Adrenal gland (tissue), 5 donors: ENCODE measurements around the gene ACSS3.

Experiments used
- CTCF ChIP-seq, 6 experiments: fragments of 450-650 bp in 4 of 6; fragments of 200-600 bp in 2 of 6; sonication (generic) in 1 of 6; IDR thresholded peaks; 1 replicate in 5 of 6; 2 replicates in 1 of 6; pipeline versions ENCODE4 v1.5.1 to v1.8.0; 2016 to 2021; ENCODE audit warnings: antibody characterized with exemption in 6 of 6, mild to moderate bottlenecking in 2 of 6, moderate library complexity in 1 of 6
- POLR2A ChIP-seq, 2 donors: fragments of 450-650 bp; IDR thresholded peaks; one replicate each; pipeline ENCODE4 v1.6.1; 2017; ENCODE audit warnings: antibody characterized with exemption in 2 of 2, mild to moderate bottlenecking in 2 of 2, moderate library complexity in 1 of 2
- donor health status: DM: no; HTN: no; CAD: no.

GRCh38 chr12:81168445-81168844, 90.6 kb downstream of the ACSS3 start:
- TF ChIP-seq CTCF (IDR thresholded peaks at IDR 0.05) (no peak), POLR2A (IDR thresholded peaks at IDR 0.05) (no peak)
